Stimulated activated CD4-positive, alpha-beta T cell treated with anti-CD3 and anti-CD28 coated beads, Interleukin-4, amount 100 ng/mL, for 48 hours (primary cell): Measurements from ENCODE around the gene CDON.

ENCODE experiments used
- DNase-seq, 2 donors: peaks; one replicate each; pipeline ENCODE4 v3.0.0-alpha.2; 2020; ENCODE audit warnings: low read depth in 2 of 2

The CDON gene

GRCh38 chr11:125956391-125957134, 106.1 kb downstream of the CDON start:
- DNase-seq = no peak

GRCh38 chr11:125955856-125956255, 106.8 kb downstream of the CDON start:
- no peak for DNase-seq

GRCh38 chr11:125954945-125955640, 107.6 kb downstream of the CDON start:
- DNase-seq = no peak

GRCh38 chr11:125954123-125954944, 108.3 kb downstream of the CDON start:
- DNase-seq = no peak

GRCh38 chr11:125953401-125953935, 109.2 kb downstream of the CDON start:
- DNase-seq = no peak

GRCh38 chr11:125952973-125953372, 109.7 kb downstream of the CDON start:
- DNase-seq = no peak

- DNase-seq = no peak
Observed at GRCh38 chr11:125952559-125952958, 110.1 kb downstream of the CDON start.

- DNase-seq = no peak
Observed at GRCh38 chr11:125951731-125952130, 110.9 kb downstream of the CDON start.

- DNase-seq = no peak
Observed at GRCh38 chr11:125950696-125951651, 111.7 kb downstream of the CDON start.

GRCh38 chr11:125950178-125950490, 112.5 kb downstream of the CDON start:
- no peak for DNase-seq

- DNase-seq = no peak
Observed at GRCh38 chr11:125949271-125950177, 113.1 kb downstream of the CDON start.

GRCh38 chr11:125948278-125949051, 114.2 kb downstream of the CDON start:
- DNase-seq = no peak

- DNase-seq = no peak
Observed at GRCh38 chr11:125947419-125948277, 115.0 kb downstream of the CDON start.

- DNase-seq = no peak
Observed at GRCh38 chr11:125946712-125947418, 115.8 kb downstream of the CDON start.

GRCh38 chr11:125945797-125946520, 116.7 kb downstream of the CDON start, which contains the start of gene VSIG10L2:
VSIG10L2 (plus strand) TSS chr11:125946044; CDS start chr11:125946056, 12 bp downstream.
- DNase-seq = no peak

GRCh38 chr11:125945011-125945796, 117.5 kb downstream of the CDON start:
- DNase-seq = no peak
